ENCODE results near the gene SYNE4. TPM values are rescaled to one million over a fixed set of nuclear protein-coding genes. Genes with fewer than 3 reads are reported as not detected.

SYNE4 gene
- total and polyA plus RNA-seq, 2 of the 13 experiments (the other 11 are each of a cell fraction or from before 2014, with no cell fraction given), result 13.7 to 23.0 TPM

DNA sequence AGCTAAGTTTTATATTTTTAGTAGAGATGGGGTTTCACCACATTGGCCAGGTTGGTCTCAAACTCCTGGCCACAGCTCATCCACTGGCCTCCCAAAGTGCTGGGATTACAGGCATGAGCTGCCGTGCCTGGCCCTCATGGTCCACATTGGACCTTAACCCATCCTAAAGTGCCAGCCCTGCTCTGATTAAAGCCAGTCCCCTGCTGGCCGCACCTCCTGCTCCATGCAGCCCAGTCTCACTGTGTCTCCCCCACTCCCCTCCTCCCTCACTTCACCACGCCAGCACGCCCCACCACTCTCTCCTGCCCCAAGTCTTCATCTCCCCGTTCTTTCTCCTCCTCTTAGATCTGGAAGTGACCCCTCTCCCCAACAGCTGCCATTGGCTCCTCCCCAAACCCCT lies 30.3 kb downstream of the SYNE4 start (continued):
- TF ChIP-seq, protein P1, sequence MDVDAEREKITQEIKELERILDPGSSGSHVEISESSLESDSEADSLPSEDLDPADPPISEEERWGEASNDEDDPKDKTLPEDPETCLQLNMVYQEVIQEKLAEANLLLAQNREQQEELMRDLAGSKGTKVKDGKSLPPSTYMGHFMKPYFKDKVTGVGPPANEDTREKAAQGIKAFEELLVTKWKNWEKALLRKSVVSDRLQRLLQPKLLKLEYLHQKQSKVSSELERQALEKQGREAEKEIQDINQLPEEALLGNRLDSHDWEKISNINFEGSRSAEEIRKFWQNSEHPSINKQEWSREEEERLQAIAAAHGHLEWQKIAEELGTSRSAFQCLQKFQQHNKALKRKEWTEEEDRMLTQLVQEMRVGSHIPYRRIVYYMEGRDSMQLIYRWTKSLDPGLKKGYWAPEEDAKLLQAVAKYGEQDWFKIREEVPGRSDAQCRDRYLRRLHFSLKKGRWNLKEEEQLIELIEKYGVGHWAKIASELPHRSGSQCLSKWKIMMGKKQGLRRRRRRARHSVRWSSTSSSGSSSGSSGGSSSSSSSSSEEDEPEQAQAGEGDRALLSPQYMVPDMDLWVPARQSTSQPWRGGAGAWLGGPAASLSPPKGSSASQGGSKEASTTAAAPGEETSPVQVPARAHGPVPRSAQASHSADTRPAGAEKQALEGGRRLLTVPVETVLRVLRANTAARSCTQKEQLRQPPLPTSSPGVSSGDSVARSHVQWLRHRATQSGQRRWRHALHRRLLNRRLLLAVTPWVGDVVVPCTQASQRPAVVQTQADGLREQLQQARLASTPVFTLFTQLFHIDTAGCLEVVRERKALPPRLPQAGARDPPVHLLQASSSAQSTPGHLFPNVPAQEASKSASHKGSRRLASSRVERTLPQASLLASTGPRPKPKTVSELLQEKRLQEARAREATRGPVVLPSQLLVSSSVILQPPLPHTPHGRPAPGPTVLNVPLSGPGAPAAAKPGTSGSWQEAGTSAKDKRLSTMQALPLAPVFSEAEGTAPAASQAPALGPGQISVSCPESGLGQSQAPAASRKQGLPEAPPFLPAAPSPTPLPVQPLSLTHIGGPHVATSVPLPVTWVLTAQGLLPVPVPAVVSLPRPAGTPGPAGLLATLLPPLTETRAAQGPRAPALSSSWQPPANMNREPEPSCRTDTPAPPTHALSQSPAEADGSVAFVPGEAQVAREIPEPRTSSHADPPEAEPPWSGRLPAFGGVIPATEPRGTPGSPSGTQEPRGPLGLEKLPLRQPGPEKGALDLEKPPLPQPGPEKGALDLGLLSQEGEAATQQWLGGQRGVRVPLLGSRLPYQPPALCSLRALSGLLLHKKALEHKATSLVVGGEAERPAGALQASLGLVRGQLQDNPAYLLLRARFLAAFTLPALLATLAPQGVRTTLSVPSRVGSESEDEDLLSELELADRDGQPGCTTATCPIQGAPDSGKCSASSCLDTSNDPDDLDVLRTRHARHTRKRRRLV (CRISPR knock-in tag; IDR thresholded peaks at IDR 0.05), result no peak
- TF ChIP-seq NR2F6 (IDR thresholded peaks at IDR 0.05), result no peak
- TF ChIP-seq NR2F6 (CRISPR knock-in tag; IDR thresholded peaks at IDR 0.05), result no peak
- TF ChIP-seq, protein P2, sequence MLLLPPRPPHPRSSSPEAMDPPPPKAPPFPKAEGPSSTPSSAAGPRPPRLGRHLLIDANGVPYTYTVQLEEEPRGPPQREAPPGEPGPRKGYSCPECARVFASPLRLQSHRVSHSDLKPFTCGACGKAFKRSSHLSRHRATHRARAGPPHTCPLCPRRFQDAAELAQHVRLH (CRISPR knock-in tag; IDR thresholded peaks at IDR 0.05; ENCODE audit: borderline replicate concordance, low read depth), result no peak
- TF ChIP-seq EED (CRISPR knock-in tag; IDR thresholded peaks at IDR 0.05), result no peak
- TF ChIP-seq, protein P3, sequence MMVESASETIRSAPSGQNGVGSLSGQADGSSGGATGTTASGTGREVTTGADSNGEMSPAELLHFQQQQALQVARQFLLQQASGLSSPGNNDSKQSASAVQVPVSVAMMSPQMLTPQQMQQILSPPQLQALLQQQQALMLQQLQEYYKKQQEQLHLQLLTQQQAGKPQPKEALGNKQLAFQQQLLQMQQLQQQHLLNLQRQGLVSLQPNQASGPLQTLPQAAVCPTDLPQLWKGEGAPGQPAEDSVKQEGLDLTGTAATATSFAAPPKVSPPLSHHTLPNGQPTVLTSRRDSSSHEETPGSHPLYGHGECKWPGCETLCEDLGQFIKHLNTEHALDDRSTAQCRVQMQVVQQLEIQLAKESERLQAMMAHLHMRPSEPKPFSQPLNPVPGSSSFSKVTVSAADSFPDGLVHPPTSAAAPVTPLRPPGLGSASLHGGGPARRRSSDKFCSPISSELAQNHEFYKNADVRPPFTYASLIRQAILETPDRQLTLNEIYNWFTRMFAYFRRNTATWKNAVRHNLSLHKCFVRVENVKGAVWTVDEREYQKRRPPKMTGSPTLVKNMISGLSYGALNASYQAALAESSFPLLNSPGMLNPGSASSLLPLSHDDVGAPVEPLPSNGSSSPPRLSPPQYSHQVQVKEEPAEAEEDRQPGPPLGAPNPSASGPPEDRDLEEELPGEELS (CRISPR knock-in tag; IDR thresholded peaks at IDR 0.05), result no peak

Measured in HepG2 (cell line).